NOMO-1 (cell line): ENCODE results near the gene CHST3.
"Not testable (repeated sequence)": the region's sequence is repeated elsewhere in the genome, so short reads cannot be mapped to it uniquely, and the experiment has no call there.

ENCODE experiments used
- DNase-seq, 2 experiments: peaks; one replicate each; lab custom pipeline; 2025; ENCODE audit not compliant: unreplicated experiment in 2 of 2; lab: John Stamatoyannopoulos, UW

The CHST3 gene

GRCh38 chr10:71964098-71964742 lies at the start of gene CHST3:
TSS of gene CHST3 (plus strand) at chr10:71964395. CDS start at chr10:72005843, 41,448 bp downstream.
- no peak for DNase-seq

GRCh38 chr10:71916827-71917226 lies 47.4 kb upstream of the CHST3 start:
- DNase-seq = no peak

- no peak for DNase-seq
These were observed 45.2 kb upstream of the CHST3 start for GRCh38 chr10:71918992-71919391.

- not testable (repeated sequence) for DNase-seq
These were observed 44.1 kb upstream of the CHST3 start for GRCh38 chr10:71919956-71920539.

GRCh38 chr10:71920540-71921323 lies 43.5 kb upstream of the CHST3 start:
- no peak for DNase-seq

- DNase-seq = no peak
These were observed 42.7 kb upstream of the CHST3 start for GRCh38 chr10:71921324-71922027.

GRCh38 chr10:71923138-71923692 lies 41.0 kb upstream of the CHST3 start:
- no peak for DNase-seq

GRCh38 chr10:71924771-71925170 lies 39.4 kb upstream of the CHST3 start:
- no peak for DNase-seq

GRCh38 chr10:71927159-71927558 lies 37.0 kb upstream of the CHST3 start:
- DNase-seq = no peak

- DNase-seq = no peak
These were observed 36.2 kb upstream of the CHST3 start for GRCh38 chr10:71927776-71928592.

- no peak for DNase-seq
These were observed 32.9 kb upstream of the CHST3 start for GRCh38 chr10:71931295-71931694.

GRCh38 chr10:71933651-71934050 lies 30.5 kb upstream of the CHST3 start:
- DNase-seq = no peak

GRCh38 chr10:71938211-71938610 lies 26.0 kb upstream of the CHST3 start:
- DNase-seq = no peak

GRCh38 chr10:71939304-71939703 lies 24.9 kb upstream of the CHST3 start:
- peak; percentile 41 to 64 for DNase-seq

- no peak for DNase-seq
These were observed 24.2 kb upstream of the CHST3 start for GRCh38 chr10:71939861-71940474.

- DNase-seq = no peak
These were observed 23.4 kb upstream of the CHST3 start for GRCh38 chr10:71940752-71941151.

GRCh38 chr10:71941318-71941717 lies 22.9 kb upstream of the CHST3 start:
- DNase-seq = no peak

- DNase-seq = no peak
These were observed 18.2 kb upstream of the CHST3 start for GRCh38 chr10:71945819-71946474.

- DNase-seq = no peak
These were observed 17.5 kb upstream of the CHST3 start for GRCh38 chr10:71946700-71947099.
